NK-92 (cell line): ENCODE measurements around the gene SEMA3F.

Experiments used
- DNase-seq: peaks from one replicate; lab custom pipeline; 2025; ENCODE audit not compliant: unreplicated experiment; lab: John Stamatoyannopoulos, UW

Gene SEMA3F

DNA sequence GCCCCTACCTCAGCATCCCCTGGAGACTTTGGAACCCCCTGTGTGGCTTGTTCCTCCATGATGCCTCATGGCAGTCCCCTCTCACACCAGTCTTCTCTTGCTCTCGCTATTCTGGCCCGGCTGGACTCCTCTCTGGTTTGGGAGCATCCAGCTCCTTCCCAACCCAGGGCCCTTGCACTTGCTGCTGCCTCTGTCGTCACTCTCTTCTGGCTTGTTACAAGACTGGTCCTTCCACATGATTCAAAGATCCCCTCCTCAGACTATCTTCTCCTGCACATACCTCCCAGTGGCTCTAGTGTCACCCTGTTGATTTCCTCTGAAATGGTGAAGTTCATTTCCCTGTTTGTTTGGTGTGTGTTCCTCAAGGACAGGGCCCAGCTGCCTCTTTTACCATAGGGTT lies 74.4 kb downstream of the SEMA3F start:
- DNase-seq = no peak

DNA sequence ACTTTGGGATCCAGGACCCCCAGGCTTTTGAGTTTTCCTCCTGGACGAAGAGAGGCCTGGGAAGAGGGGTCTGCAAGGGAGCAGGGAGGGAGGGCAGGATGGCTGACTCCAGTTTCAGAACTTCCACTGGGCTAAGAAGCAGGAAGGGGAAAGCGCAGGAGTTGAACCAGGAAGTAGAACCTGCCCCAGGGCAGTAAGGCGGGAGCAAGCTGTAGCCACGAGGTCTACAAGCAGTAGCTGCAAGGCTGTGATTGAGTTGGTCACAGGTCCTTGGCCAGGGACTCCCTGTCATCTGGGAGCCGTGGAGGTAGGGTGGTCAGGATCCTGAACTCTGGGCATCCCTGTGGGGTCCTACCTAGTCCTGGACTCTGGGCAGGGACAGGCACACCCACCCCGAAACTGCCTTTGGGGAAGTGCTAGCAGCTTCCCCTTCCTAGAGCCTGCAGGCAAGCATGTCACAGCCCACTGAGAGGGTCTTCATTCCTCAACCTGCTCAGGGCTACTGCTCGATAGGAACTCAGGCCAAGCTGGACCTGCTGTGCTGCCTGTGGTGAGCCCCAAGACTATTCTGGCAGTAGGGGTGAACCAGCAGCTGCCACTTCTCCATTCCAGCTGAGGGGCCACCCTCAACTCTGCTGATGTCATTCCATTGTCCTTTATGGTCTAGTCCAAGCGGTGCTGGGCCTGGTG lies 75.1 kb downstream of the SEMA3F start:
- DNase-seq = no peak

DNA sequence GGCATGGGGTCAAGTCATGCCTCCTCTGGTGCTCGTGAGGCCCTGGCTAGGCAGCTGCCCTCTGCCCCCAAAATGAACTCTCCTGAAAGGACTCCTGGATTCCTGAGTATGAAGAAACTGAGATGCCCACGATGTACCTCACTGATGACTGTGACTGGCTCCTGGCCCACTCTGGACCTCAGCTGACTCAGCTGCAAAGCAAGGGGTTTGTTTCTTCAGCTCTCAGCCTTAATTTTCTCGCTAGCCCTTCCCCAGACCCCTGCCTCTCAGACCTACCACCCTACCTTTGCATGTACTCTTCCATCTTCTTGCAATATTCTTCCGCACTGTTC lies 75.6 kb downstream of the SEMA3F start:
- no peak for DNase-seq

DNA sequence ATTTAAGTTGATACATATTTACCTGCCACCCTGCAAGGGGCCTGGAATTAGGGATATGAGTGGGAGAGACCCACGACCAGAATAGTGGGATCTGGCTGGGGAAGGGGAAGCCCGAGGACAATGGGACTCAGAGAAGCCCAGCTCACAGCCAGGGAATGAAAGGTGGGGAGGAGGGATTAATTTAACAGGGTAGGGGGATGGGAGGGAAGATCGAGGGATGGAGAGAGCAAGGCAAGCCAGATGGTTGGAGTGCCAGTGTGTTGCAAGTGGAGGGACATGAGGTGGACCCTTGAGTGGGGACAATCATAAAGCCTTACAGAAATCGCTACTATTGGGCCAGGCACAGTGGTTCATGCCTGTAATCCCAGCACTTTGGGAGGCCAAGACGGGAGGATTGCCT lies 76.5 kb downstream of the SEMA3F start:
- DNase-seq = no peak

DNA sequence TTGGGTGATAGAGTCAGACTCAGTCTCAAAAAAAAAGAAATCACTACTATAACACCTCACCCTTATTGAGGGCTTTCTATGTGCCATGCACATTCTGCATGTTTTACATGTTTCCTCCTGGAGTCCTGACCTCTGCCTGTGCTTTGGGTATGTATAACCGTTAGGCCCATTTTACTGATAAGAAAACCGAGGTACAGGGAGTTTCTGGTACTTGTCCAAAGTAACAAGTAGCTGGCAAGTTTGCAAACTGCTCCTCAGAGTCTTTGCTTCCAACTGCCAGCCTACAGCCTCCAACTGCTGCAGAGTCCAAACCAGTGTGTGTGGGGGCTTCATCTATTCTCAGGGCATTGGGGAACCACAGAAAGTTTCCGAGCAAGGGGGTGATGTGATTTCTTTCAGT lies 77.2 kb downstream of the SEMA3F start:
- DNase-seq = no peak

DNA sequence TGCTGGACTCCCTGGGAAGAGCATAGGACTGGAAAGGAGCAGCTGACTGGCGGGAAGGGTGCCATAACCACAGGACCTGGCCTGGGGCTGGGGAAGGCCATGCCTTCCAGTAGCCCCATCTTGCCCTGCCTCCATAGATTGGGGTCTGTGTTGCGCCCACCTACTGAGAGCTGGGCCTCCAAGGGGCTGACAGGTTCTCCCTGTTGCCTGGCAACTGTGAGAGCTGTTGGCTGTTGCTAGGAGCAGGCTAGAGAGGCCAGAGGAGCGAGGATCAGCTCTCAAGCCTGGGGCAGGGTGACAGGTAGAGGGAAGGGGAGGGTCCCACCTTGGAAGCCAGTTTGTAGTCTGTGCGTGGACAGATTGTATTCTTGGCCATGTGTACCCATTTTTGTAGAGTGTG lies 78.1 kb downstream of the SEMA3F start:
- no peak for DNase-seq

DNA sequence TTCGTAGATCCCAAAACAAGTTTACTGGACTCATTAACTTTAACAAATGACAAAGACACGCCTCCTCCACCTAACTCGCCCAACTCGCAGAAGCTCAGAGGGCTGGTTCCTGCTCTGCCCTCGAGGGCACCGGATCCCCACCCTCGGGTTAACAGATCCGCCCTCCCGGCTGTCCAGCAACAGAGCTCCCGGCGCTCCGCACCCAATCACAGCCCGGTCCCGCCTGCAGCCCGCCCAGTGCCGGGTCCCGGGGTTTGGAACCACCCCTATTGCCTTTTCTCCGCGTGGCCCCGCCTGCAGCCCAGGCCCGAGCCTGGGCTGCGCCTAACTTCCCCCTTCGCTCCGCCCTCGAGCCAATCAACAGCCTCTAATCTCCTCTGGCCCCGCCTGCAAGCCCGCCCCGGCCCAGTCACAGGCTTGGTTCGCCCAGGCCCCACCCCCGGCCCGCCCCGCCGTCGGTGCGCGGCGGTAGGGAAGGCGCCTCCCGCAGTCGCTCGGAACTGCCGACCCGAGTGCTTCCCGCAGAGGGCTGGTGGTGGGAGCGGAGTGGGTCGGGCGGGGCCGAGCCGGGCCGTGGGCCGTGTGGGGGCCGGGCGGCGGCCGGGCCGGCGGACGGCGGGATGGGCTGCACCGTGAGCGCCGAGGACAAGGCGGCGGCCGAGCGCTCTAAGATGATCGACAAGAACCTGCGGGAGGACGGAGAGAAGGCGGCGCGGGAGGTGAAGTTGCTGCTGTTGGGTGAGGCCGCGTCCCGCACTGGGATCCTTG lies 80.8 kb downstream of the SEMA3F start, which contains the start of gene GNAI2:
Gene GNAI2 (plus strand): TSS at position 489 of the 768 bp plus-strand sequence. CDS start 132 bp downstream, at position 621.
- peak; percentile 93 for DNase-seq

- no peak for DNase-seq
These were observed 81.5 kb downstream of the SEMA3F start for GRCh38 chr3:50236484-50237132.

DNA sequence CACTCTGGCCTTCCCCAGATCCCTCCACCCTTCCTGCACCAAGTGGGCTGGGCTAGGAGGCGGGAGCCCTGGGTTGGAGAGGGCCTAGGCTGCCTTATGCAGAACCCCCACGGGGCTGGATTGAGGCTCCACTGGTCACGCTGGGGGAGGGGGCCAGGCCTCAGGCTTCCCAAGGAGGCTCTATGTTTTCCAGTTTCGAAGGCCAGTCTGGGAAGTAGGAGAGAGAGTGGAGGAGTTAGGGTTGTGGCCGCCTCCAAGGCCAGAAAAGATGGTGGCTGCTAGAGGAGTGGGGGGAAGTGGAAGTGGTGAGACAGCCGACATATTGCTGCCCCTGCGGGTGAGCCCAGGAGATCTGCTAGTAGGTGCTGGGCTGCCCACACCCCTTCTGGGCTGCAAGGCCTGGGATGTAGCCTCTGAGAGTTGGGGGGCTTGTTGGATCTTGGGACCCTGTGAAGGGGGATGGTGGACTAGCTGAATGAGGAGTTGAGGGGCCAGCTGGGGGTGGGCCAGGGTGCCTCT lies 82.1 kb downstream of the SEMA3F start:
- DNase-seq = no peak

GRCh38 chr3:50237754-50238548 lies 82.8 kb downstream of the SEMA3F start:
- peak; percentile 39 for DNase-seq

DNA sequence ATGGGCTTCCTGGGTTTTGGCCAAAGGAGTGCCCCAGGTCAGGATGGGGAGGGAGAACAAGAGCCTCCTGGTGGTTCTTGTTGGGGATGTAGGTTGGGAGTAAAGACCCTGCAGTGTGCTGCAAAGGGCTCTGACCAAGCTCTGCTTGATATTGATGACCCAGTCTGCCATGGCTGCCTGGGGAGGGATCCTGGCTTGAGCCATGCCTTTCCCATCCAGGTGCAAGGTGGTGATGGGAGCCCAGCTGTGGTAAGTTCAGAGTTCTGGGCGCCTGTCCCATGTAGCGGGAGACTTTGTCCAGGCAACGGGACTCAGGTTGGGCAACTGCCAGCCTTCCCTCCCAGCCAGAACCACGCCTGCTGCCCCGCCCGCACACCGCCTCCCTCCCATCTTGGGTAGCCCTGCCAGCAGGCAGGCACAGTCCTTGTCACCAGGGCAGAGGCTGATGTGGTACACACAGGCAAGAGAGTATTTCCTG lies 83.5 kb downstream of the SEMA3F start:
- DNase-seq = no peak
